ENCODE results near the gene NRCAM. TPM values are rescaled to one million over a fixed set of nuclear protein-coding genes. Genes with fewer than 3 reads are reported as not detected.
A peak's percentile ranks its signal among the peaks of the same experiment; 100 is the strongest.

The NRCAM gene
- total and polyA plus RNA-seq, 2 of the 8 experiments (the other 6 are each of a cell fraction or from before 2014, with no cell fraction given), result 2.7 to 3.8 TPM

GRCh38 chr7:108236681-108237415, 219.4 kb downstream of the NRCAM start:
- H3K14ac ChIP-seq (ENCODE audit: insufficient read length), result no peak overlapping the region
- no peak overlapping the region for H3K23ac ChIP-seq (ENCODE audit: insufficient read length)
- TF ChIP-seq MAX (IDR thresholded peaks at IDR 0.05) (no peak), EZH2 (IDR thresholded peaks at IDR 0.05; ENCODE audit: low read depth, low read length, severe bottlenecking) (no peak), SAP30 (IDR thresholded peaks at IDR 0.05; ENCODE audit: insufficient read depth, insufficient replicate concordance, low read length) (no peak), GTF2F1 (IDR thresholded peaks at IDR 0.05; ENCODE audit: borderline replicate concordance, low read depth, low read length) (no peak), BACH1 (IDR thresholded peaks at IDR 0.05; ENCODE audit: low read length) (0 out of 2 replicates have a peak, but pooled peaks have one; percentile 37), TEAD4 (IDR thresholded peaks at IDR 0.05; ENCODE audit: low read depth, low read length) (0 out of 2 replicates have a peak, but pooled peaks have one; percentile 19), TBP (IDR thresholded peaks at IDR 0.05; ENCODE audit: low read depth, low read length) (no peak), CEBPB (IDR thresholded peaks at IDR 0.05; ENCODE audit: low read depth, low read length) (no peak)
- H2BK15ac ChIP-seq (ENCODE audit: low read length), result no peak overlapping the region
- no peaks in the 10 kb centered on the region for H3K79me2 ChIP-seq (ENCODE audit: control insufficient read depth in 1 of 2, insufficient read depth in 2 of 2, low read length in 2 of 2)
- FAIRE-seq (no peak), DNase-seq (ENCODE audit: low read depth in 1 of 2, low spot score in 2 of 2) (no peak)
- no peaks in the 10 kb centered on the region for H3K36me3 ChIP-seq (ENCODE audit: control insufficient read depth in 2 of 4, insufficient read depth in 4 of 4, low read length in 3 of 4)
- H3K23me2 ChIP-seq (ENCODE audit: low read depth, low read length), result no peaks in the 10 kb centered on the region
- no peak overlapping the region for H3K18ac ChIP-seq (ENCODE audit: extremely low read depth, low read length)
- H2BK120ac ChIP-seq (replicated peaks; ENCODE audit: low read depth, low read length), result no peak overlapping the region
- H3K4ac ChIP-seq (replicated peaks; ENCODE audit: insufficient read length, low read depth, low read length), result no peak overlapping the region
- H3K79me1 ChIP-seq (ENCODE audit: low read depth, low read length), result no peaks in the 10 kb centered on the region
- no peak overlapping the region for H2AK5ac ChIP-seq (ENCODE audit: low read depth, low read length)
- no peak overlapping the region for H3K27ac ChIP-seq (ENCODE audit: low read depth, low read length)
- H2BK12ac ChIP-seq (ENCODE audit: low read depth, low read length), result no peak overlapping the region
- H4K20me1 ChIP-seq (replicated peaks in 1 of 2; ENCODE audit: control insufficient read depth in 1 of 2, insufficient read depth in 2 of 2, low read length in 2 of 2), result no peaks in the 10 kb centered on the region
- no peaks in the 10 kb centered on the region for H3K9me3 ChIP-seq (ENCODE audit: insufficient read depth in 2 of 2, low read depth in 1 of 2, low read length in 1 of 2)
- H3K9ac ChIP-seq (replicated peaks in 1 of 4; ENCODE audit: extremely low read depth in 1 of 4, low read depth in 3 of 4, low read length in 3 of 4), result no peak overlapping the region
- H3K56ac ChIP-seq (replicated peaks; ENCODE audit: insufficient read length, low read depth, low read length), result no peak overlapping the region
- peaks cover 0 to 20% (median 15%) of the 10 kb centered on the region in 4 experiments; a peak in 6 of 7 replicates for H3K4me1 ChIP-seq (replicated peaks in 1 of 4; ENCODE audit: control insufficient read depth in 3 of 4, insufficient read depth in 4 of 4, low read length in 3 of 4)
- ChIA-PET CTCF (ENCODE audit: partially characterized antibody) (interaction anchor here (0.9 to 2.4 kb wide), 2 partner anchors 14 to 26 kb away, joined by 4 to 6 read pairs; no protein-coding TSS in a partner anchor), POLR2A (ENCODE audit: partially characterized antibody) (interaction anchor here (2.8 kb wide), 1 partner anchor 10 kb away, joined by 7 read pairs; no protein-coding TSS in a partner anchor)
- no peak overlapping the region for H2BK20ac ChIP-seq (ENCODE audit: low read length)
- H2BK5ac ChIP-seq (ENCODE audit: low read depth, low read length), result no peak overlapping the region
- H4K8ac ChIP-seq (ENCODE audit: extremely low read depth, insufficient read depth, low read length), result no peak overlapping the region
- H2AFZ ChIP-seq (ENCODE audit: low read length), result no peak overlapping the region
- H3K4me3 ChIP-seq (ENCODE audit: extremely low read depth in 1 of 4, insufficient read depth in 2 of 4, low read depth in 3 of 4, low read length in 4 of 4), result no peak overlapping the region
- no peaks in the 10 kb centered on the region for H3K27me3 ChIP-seq (replicated peaks in 1 of 4; ENCODE audit: control insufficient read depth in 3 of 4, extremely low read depth in 1 of 4, insufficient read depth in 3 of 4, low read length in 3 of 4)
- peak overlapping the region in 1 of 2 experiments; percentile 28; a peak in 1 of 4 replicates for H3K4me2 ChIP-seq (ENCODE audit: insufficient read depth in 1 of 2, low read depth in 2 of 2, low read length in 2 of 2)
- WGBS, 2 experiments (ENCODE audit: extremely low coverage in 1 of 2, insufficient coverage in 1 of 2, insufficient read length in 1 of 2, insufficient replicate concordance in 2 of 2, low coverage in 1 of 2, low lambda C conversion rate in 2 of 2, missing lambda C conversion rate in 1 of 2), result 84% methylated on average over 2 of the region's 2 CpGs; no CpG with 5 or more reads in 1 of the 2 experiments
- no peak overlapping the region for H4K91ac ChIP-seq (replicated peaks; ENCODE audit: insufficient read length, low read length)
- no peak overlapping the region for H4K5ac ChIP-seq (ENCODE audit: insufficient read length, low read depth, low read length)

Data from H1 (cell line).